Rectal smooth muscle tissue (tissue), 1 donor: Measurements from ENCODE around the gene OR2A7.
"Not testable (repeated sequence)": the region's sequence is repeated elsewhere in the genome, so short reads cannot be mapped to it uniquely, and the experiment has no call there.

Experiments used
- H3K27ac ChIP-seq: one replicate; pipeline ENCODE4 v1.7.0; 2013; ENCODE audit warnings: low read depth, low read length, inconsistent platforms
- H3K27me3 ChIP-seq: one replicate; pipeline ENCODE4 v1.7.0; 2013; ENCODE audit warnings: low read length; ENCODE audit not compliant: control insufficient read depth, insufficient read depth
- H3K36me3 ChIP-seq: one replicate; pipeline ENCODE4 v1.7.0; 2013; ENCODE audit warnings: low read length; ENCODE audit not compliant: control insufficient read depth, insufficient read depth
- H3K4me1 ChIP-seq: one replicate; pipeline ENCODE4 v1.7.0; 2013; ENCODE audit warnings: low read length; ENCODE audit not compliant: control insufficient read depth, insufficient read depth
- H3K4me3 ChIP-seq: one replicate; pipeline ENCODE4 v1.7.0; 2013; ENCODE audit warnings: low read length
- H3K9ac ChIP-seq: one replicate; pipeline ENCODE4 v1.7.0; 2013; ENCODE audit warnings: low read length

Gene OR2A7

DNA sequence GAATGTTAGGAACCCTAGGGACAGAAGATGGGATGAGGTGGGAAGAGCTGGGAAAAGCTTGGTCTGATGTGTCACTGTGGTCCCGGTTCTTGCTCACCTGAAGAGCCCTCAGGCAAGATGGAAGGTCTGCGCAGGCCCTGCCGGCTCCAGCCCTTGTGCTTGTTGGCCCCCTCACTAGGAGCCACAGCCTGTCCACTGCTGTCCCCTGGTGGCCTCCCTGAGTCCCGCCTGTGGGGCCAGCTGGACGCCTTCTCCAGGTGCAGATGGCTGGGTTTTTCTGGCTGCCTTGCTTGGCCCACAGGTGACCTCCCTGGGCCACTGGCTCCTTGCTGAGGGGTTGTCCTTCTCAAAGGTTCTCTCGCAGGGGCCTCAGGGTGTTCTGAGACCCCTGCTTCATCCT is 19.1 kb upstream of the OR2A7 start:
- H3K36me3 ChIP-seq, H3K4me3 ChIP-seq, H3K4me1 ChIP-seq, H3K27me3 ChIP-seq, H3K9ac ChIP-seq, H3K27ac ChIP-seq: not testable (repeated sequence)

DNA sequence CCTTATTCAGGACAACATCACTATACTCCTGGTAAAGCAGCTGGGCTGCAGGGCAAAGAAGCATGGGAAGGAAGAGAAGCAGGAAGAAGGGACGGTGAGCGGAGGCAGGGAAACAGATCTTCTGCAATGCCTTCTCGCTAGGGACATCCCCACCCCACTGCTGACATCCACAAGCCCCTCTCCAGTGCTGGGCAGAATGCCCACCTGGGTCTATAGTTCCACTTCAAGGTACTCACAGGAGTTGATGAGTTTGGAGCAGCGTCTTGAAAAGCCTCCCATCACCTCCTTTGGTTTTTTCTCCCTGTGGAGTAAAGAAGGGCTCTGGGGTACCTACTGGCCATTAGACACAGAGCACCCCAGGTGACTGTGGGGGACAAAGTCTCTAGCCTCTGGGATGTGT is 17.9 kb upstream of the OR2A7 start:
- not testable (repeated sequence) for H3K27ac ChIP-seq, H3K9ac ChIP-seq, H3K27me3 ChIP-seq, H3K4me1 ChIP-seq, H3K4me3 ChIP-seq, H3K36me3 ChIP-seq

DNA sequence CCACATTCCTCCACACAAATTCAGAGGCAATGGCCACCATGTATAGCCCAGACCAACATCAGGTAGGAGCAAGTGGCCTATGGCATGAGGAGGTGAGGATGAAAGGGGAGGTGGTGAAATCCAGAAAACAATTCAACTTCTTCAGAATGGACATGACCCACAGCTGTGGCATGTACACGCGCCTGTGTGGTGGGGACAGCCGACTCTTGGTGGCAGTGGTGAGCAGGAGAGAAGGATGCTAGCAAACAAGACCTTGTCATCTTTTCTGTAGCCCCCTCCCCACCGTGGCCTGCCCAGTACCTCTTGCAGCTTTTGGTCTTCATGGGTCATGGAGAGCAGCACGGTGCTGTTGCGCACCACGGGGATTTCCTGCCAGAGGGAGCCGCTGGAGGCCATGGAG is 17.4 kb upstream of the OR2A7 start:
- not testable (repeated sequence) for H3K27me3 ChIP-seq, H3K36me3 ChIP-seq, H3K4me1 ChIP-seq, H3K4me3 ChIP-seq, H3K9ac ChIP-seq, H3K27ac ChIP-seq

DNA sequence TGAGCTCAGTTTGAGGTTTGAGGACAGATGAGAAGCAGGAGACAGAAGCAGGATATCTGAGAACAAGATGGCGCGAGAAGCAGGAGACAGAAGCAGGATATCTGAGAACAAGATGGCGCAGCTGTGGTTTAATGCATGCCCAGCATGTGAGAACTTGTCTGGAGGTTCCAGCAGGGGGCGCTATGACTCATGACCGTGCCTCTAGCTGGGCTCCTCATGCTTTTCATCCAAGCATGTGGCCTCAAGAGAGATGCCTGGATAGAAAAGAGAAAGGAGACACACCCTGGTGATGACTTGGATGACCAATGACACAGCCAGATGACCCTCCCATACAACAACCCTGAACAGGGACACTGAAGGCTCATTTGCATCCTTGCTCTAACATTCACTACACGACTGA is 15.4 kb upstream of the OR2A7 start:
- H3K4me1 ChIP-seq, H3K27ac ChIP-seq, H3K27me3 ChIP-seq, H3K4me3 ChIP-seq, H3K9ac ChIP-seq, H3K36me3 ChIP-seq: not testable (repeated sequence)

GRCh38 chr7:144275281-144275680 is 10.7 kb upstream of the OR2A7 start:
- H3K36me3 ChIP-seq, H3K4me3 ChIP-seq, H3K9ac ChIP-seq, H3K4me1 ChIP-seq, H3K27ac ChIP-seq, H3K27me3 ChIP-seq: not testable (repeated sequence)

DNA sequence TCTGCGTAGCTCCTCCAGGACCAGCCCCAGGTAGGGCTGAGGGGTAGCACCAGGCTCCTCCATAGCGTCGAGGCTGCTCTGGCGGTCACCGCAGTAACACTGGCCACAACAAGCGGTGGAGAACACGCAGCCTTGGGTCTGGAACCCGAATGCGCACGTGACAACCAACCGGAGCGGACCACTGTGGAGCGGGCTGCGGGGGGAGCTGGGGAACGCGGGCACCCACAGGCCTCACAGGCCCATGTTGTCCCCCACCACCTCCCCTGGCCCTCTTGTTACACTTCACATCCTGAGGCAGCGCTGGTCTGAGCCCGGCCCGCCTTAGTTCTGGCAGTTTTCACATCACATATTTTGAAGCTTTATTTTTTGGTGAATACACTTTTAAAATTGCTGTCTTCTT is 4.6 kb upstream of the OR2A7 start, which contains the start of gene CTAGE8:
Gene CTAGE8 (minus strand): TSS at position 101 of the 400 bp plus-strand sequence. CDS start 38 bp downstream, at position 63.
- not testable (repeated sequence) for H3K4me3 ChIP-seq, H3K9ac ChIP-seq, H3K27ac ChIP-seq, H3K27me3 ChIP-seq, H3K4me1 ChIP-seq, H3K36me3 ChIP-seq

- H3K27ac ChIP-seq, H3K4me3 ChIP-seq, H3K36me3 ChIP-seq, H3K9ac ChIP-seq, H3K27me3 ChIP-seq, H3K4me1 ChIP-seq: not testable (repeated sequence)
Measured at GRCh38 chr7:144262128-144262527, 2.5 kb downstream of the OR2A7 start.

DNA sequence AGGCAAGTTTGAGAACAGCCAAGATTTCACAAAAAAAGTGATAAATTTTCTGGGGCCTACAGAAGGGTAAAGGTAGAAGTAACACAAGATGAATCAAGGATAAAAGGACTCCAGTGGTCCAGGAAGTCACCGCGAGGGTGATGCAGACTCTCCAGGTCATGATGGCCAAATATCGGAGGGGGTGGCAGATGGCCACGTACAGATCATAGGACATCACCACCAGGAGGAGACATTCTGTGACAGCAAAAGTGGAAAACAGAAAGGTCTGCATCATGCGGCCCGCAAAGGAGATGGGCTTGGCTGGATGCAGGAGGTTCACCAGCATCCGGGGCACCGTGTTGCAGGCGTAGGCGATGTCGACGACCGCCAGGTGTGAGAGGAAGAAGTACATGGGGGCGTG is 5.5 kb downstream of the OR2A7 start:
- H3K4me3 ChIP-seq, H3K4me1 ChIP-seq: not testable (repeated sequence)

GRCh38 chr7:144256112-144256511 is 8.5 kb downstream of the OR2A7 start:
- no peaks in the 10 kb centered on the region for H3K36me3 ChIP-seq
- no peaks in the 10 kb centered on the region for H3K27me3 ChIP-seq
- no peak overlapping the region for H3K27ac ChIP-seq
- no peak overlapping the region for H3K9ac ChIP-seq
- H3K4me1 ChIP-seq: no peaks in the 10 kb centered on the region
- no peak overlapping the region for H3K4me3 ChIP-seq

More for the DNA sequence above, 5.5 kb downstream of the OR2A7 start:
- H3K9ac ChIP-seq, H3K27me3 ChIP-seq, H3K36me3 ChIP-seq, H3K27ac ChIP-seq: not testable (repeated sequence)

DNA sequence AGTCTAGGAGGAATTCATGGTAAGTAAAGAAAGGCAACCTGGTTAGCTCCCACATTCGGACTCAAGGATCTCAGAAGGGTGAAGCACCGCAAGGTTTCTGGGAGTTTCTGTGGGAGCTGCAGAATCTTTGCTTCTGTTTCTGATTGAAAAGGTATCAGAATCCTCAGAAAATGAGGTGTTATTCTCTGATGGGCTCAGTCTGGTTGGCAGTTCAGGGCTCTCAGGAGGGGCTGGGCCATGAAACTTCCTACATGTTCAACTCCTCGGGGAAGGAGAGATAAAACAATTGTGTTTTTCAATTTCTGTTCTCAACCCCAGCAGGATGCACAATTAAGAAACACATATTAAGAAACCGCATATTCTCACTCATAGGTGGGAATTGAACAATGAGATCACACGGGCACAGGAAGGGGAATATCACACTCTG is 9.1 kb downstream of the OR2A7 start:
- H3K36me3 ChIP-seq: no peaks in the 10 kb centered on the region
- no peak overlapping the region for H3K4me3 ChIP-seq
- H3K9ac ChIP-seq: no peak overlapping the region
- no peak overlapping the region for H3K27ac ChIP-seq
- H3K4me1 ChIP-seq: no peaks in the 10 kb centered on the region
- H3K27me3 ChIP-seq: no peaks in the 10 kb centered on the region

DNA sequence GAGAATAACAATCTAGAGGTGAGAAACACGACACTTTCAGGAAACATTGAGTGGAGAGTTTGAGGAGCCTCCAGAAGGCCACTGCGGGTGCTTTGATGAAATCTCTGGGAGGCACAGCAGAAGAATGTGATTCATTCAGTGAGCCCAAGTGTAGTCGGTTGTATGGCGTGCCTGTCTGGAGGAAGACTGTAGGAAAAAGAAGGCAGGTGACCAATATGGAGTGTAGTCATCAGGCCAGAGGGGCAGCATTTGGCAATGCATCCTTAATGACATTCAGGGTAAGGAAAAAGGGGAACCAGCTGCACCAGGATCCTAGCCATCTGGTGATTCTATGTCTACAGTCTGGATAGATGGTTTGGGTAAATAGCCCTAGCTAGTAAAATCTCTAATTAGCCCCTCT is 12.3 kb downstream of the OR2A7 start:
- H3K4me1 ChIP-seq, H3K9ac ChIP-seq, H3K27ac ChIP-seq, H3K36me3 ChIP-seq, H3K4me3 ChIP-seq, H3K27me3 ChIP-seq: not testable (repeated sequence)

DNA sequence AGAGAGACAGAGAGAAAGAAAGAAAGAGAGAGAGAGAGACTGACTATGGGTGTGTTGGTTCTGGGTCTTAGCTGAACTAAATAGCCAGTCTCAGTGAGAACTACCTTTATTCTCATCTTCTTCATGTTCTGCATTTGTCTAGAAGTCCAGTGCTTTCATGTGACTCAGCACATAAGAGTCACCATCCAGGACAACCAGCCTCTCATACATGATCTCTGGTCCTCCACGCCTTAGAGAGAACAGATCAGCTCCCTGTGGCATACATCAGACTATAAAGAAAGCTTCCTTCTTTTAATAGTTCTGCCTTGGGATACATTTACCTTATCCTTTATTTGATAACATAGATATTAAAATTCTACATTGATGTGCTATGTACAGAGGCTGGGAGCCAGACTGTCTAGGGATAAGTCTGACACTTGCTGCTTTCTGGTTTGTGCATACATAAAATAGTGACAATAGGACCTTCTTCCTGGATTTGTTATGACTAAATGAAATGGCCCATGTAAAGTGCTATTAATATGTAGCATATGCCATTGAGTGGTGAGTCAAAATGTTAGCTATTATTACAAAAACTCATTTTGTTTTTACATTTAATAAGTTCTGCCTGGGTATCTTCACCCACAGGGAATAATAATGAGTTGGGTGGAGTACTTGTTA is 16.8 kb downstream of the OR2A7 start:
- not testable (repeated sequence) for H3K4me3 ChIP-seq, H3K4me1 ChIP-seq, H3K27me3 ChIP-seq, H3K9ac ChIP-seq, H3K36me3 ChIP-seq, H3K27ac ChIP-seq

DNA sequence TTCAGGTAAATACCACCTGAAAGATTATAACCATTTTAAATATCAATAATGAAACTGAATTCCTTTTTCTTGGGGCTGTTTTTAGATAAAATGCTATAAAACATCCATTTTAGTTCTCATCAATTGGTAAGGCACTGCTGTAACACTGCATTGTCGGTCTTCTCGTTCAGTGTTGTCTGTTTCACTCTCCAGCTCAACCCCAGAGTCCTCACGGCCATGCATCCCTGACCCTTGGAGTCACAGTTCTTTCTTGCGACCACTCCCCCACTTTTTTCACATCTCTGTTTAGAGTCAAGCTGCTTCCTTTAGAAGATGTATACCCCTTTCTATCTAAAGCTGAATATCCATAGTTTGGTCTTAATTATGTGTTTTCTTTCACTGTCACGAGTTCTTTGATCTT is 17.6 kb downstream of the OR2A7 start:
- H3K4me1 ChIP-seq, H3K36me3 ChIP-seq, H3K9ac ChIP-seq, H3K4me3 ChIP-seq, H3K27ac ChIP-seq, H3K27me3 ChIP-seq: not testable (repeated sequence)
